HG03108 (cell line): ENCODE measurements around the gene DKK3.

Source experiments
- ATAC-seq: cut with Tn5 transposase; IDR thresholded peaks from one replicate; pipeline ENCODE4 v1.9.1; 2021; ENCODE audit warnings: moderate library complexity; ENCODE audit not compliant: unreplicated experiment

DKK3 gene

GRCh38 chr11:11969380-11970215, 38.8 kb downstream of the DKK3 start:
- ATAC-seq = no peak

GRCh38 chr11:11968511-11969280, 39.7 kb downstream of the DKK3 start:
- no peak for ATAC-seq

GRCh38 chr11:11967669-11968510, 40.5 kb downstream of the DKK3 start:
- no peak for ATAC-seq

GRCh38 chr11:11966826-11967668, 41.4 kb downstream of the DKK3 start:
- ATAC-seq = peak; percentile 81

GRCh38 chr11:11966354-11966741, 42.1 kb downstream of the DKK3 start:
- no peak for ATAC-seq

GRCh38 chr11:11965656-11966353, 42.6 kb downstream of the DKK3 start:
- no peak for ATAC-seq

GRCh38 chr11:11965192-11965591, 43.2 kb downstream of the DKK3 start:
- ATAC-seq = no peak

GRCh38 chr11:11964774-11965150, 43.7 kb downstream of the DKK3 start:
- no peak for ATAC-seq

- no peak for ATAC-seq
Observed at GRCh38 chr11:11963842-11964773, 44.3 kb downstream of the DKK3 start.

GRCh38 chr11:11963067-11963466, 45.4 kb downstream of the DKK3 start:
- no peak for ATAC-seq

GRCh38 chr11:11961399-11962028, 46.9 kb downstream of the DKK3 start:
- ATAC-seq = no peak

GRCh38 chr11:11960687-11961086, 47.7 kb downstream of the DKK3 start:
- no peak for ATAC-seq

GRCh38 chr11:11959601-11960000, 48.8 kb downstream of the DKK3 start:
- no peak for ATAC-seq

GRCh38 chr11:11958403-11959231, 49.8 kb downstream of the DKK3 start:
- no peak for ATAC-seq

- no peak for ATAC-seq
Observed at GRCh38 chr11:11956006-11956405, 52.4 kb downstream of the DKK3 start.

GRCh38 chr11:11952036-11952435, 56.4 kb downstream of the DKK3 start:
- ATAC-seq = no peak

GRCh38 chr11:11949482-11949881, 58.9 kb downstream of the DKK3 start:
- no peak for ATAC-seq
